H1 (cell line): ENCODE data around the gene DGKZ. TPM values are rescaled to one million over a fixed set of nuclear protein-coding genes. Genes with fewer than 3 reads are reported as not detected.

ENCODE experiments used
- CTCF ChIA-PET: fragments of 300-600 bp; sonication (Branson Sonifier 250); formaldehyde crosslinking; loops from one replicate; lab custom pipeline; 2021; ENCODE audit not compliant: partially characterized antibody; lab: Charles Lee
- POLR2A ChIA-PET: fragments of 300-600 bp; sonication (Branson Sonifier 250); formaldehyde crosslinking; loops from one replicate; lab custom pipeline; 2021; ENCODE audit warnings: inconsistent platforms; ENCODE audit not compliant: partially characterized antibody; lab: Charles Lee
- DNase-seq, 2 experiments: peaks; one replicate each; pipeline versions ENCODE4 v3.0.0 to v3.0.0-alpha.2; 2010 to 2022; ENCODE audit warnings: low spot score in 2 of 2, low read depth in 1 of 2, mixed read lengths in 1 of 2
- FAIRE-seq: peaks from 2 replicates; lab custom pipeline; 2011; peaks lifted over from hg19 to GRCh38; lab: Jason Lieb, UNC
- H2AFZ ChIP-seq: 2 replicates; pipeline ENCODE4 v1.8.1; 2012; ENCODE audit warnings: low read length, inconsistent platforms
- H2AK5ac ChIP-seq: 2 replicates; pipeline ENCODE4 v1.6.1; 2013; ENCODE audit warnings: low read depth, low read length
- H2BK120ac ChIP-seq: replicated peaks from 2 replicates; pipeline ENCODE3; 2013; ENCODE audit warnings: low read depth, low read length, inconsistent platforms
- H2BK12ac ChIP-seq: 2 replicates; pipeline ENCODE4 v1.6.1; 2013; ENCODE audit warnings: low read depth, low read length
- H2BK15ac ChIP-seq: 2 replicates; pipeline ENCODE4 v1.6.1; 2013; ENCODE audit warnings: low read length
- H2BK20ac ChIP-seq: 2 replicates; pipeline ENCODE4 v1.6.1; 2013; ENCODE audit warnings: low read length
- H2BK5ac ChIP-seq: 2 replicates; pipeline ENCODE4 v1.6.1; 2013; ENCODE audit warnings: low read depth, low read length
- H3K14ac ChIP-seq: 2 replicates; pipeline ENCODE4 v1.6.1; 2013; ENCODE audit warnings: inconsistent platforms; ENCODE audit not compliant: insufficient read length
- H3K18ac ChIP-seq: 2 replicates; pipeline ENCODE4 v1.6.1; 2013; ENCODE audit warnings: low read length; ENCODE audit errors: extremely low read depth
- H3K23ac ChIP-seq: 2 replicates; pipeline ENCODE4 v1.6.1; 2013; ENCODE audit warnings: inconsistent platforms; ENCODE audit not compliant: insufficient read length
- H3K23me2 ChIP-seq: 2 replicates; pipeline ENCODE4 v1.6.1; 2013; ENCODE audit warnings: low read depth, low read length
- H3K27ac ChIP-seq: 2 replicates; pipeline ENCODE4 v1.6.1; 2011; ENCODE audit warnings: low read depth, low read length, inconsistent platforms
- H3K27me3 ChIP-seq, 4 experiments: replicated peaks in 1 of 4; 1 replicate in 1 of 4; 2 replicates in 3 of 4; pipeline versions ENCODE4 v1.6.1 to v1.8.1; 2011 to 2013; ENCODE audit warnings: low read length in 3 of 4, mild to moderate bottlenecking in 3 of 4, inconsistent platforms in 2 of 4, mixed read lengths in 2 of 4, moderate library complexity in 1 of 4; ENCODE audit not compliant: control insufficient read depth in 3 of 4, insufficient read depth in 3 of 4; ENCODE audit errors: extremely low read depth in 1 of 4
- H3K36me3 ChIP-seq, 4 experiments: 2 replicates each; pipeline versions ENCODE4 v1.6.1 to v1.8.1; 2011 to 2013; ENCODE audit warnings: mild to moderate bottlenecking in 4 of 4, low read length in 3 of 4, moderate library complexity in 2 of 4, control low read depth in 1 of 4, inconsistent platforms in 1 of 4; ENCODE audit not compliant: insufficient read depth in 4 of 4, control insufficient read depth in 2 of 4
- H3K4ac ChIP-seq: replicated peaks from 2 replicates; pipeline ENCODE3; 2013; ENCODE audit warnings: low read length, low read depth, mixed read lengths, inconsistent platforms; ENCODE audit not compliant: insufficient read length
- H3K4me1 ChIP-seq, 4 experiments: replicated peaks in 1 of 4; 1 replicate in 1 of 4; 2 replicates in 3 of 4; pipeline versions ENCODE4 v1.6.1 to v1.8.1; 2011 to 2013; ENCODE audit warnings: low read length in 3 of 4, inconsistent platforms in 2 of 4, mixed read lengths in 1 of 4; ENCODE audit not compliant: insufficient read depth in 4 of 4, control insufficient read depth in 3 of 4
- H3K4me2 ChIP-seq, 2 experiments: 2 replicates each; pipeline versions ENCODE4 v1.6.1 to v1.8.1; 2011 to 2013; ENCODE audit warnings: low read depth in 2 of 2, low read length in 2 of 2, control low read depth in 1 of 2, inconsistent platforms in 1 of 2, mild to moderate bottlenecking in 1 of 2; ENCODE audit not compliant: insufficient read depth in 1 of 2
- H3K4me3 ChIP-seq, 4 experiments: fragments of 200-600, 300-600 bp in 1 of 4; sonication (generic), shearing (Covaris generic), sonication (Bioruptor Twin) in 1 of 4; 2 replicates each; pipeline versions ENCODE4 v1.5.1 to v1.8.1; 2011 to 2016; ENCODE audit warnings: low read length in 4 of 4, low read depth in 3 of 4, control low read depth in 2 of 4, inconsistent platforms in 2 of 4, mild to moderate bottlenecking in 2 of 4, mixed read lengths in 1 of 4, moderate library complexity in 1 of 4; ENCODE audit not compliant: insufficient read depth in 2 of 4; ENCODE audit errors: extremely low read depth in 1 of 4
- H3K56ac ChIP-seq: replicated peaks from 2 replicates; pipeline ENCODE3; 2013; ENCODE audit warnings: low read depth, mild to moderate bottlenecking, mixed read lengths, low read length, inconsistent platforms; ENCODE audit not compliant: insufficient read length
- H3K79me1 ChIP-seq: 2 replicates; pipeline ENCODE4 v1.6.1; 2013; ENCODE audit warnings: low read depth, low read length, control low read depth
- H3K79me2 ChIP-seq, 2 experiments: 2 replicates each; pipeline versions ENCODE4 v1.6.1 to v1.8.1; 2012 to 2013; ENCODE audit warnings: low read length in 2 of 2, mild to moderate bottlenecking in 2 of 2, inconsistent platforms in 1 of 2; ENCODE audit not compliant: insufficient read depth in 2 of 2, control insufficient read depth in 1 of 2
- H3K9ac ChIP-seq, 4 experiments: replicated peaks in 1 of 4; 1 replicate in 1 of 4; 2 replicates in 3 of 4; pipeline versions ENCODE4 v1.6.1 to v1.8.1; 2011 to 2013; ENCODE audit warnings: low read depth in 3 of 4, low read length in 3 of 4, control low read depth in 2 of 4, mild to moderate bottlenecking in 2 of 4, moderate library complexity in 2 of 4, inconsistent platforms in 1 of 4; ENCODE audit errors: extremely low read depth in 1 of 4
- H3K9me3 ChIP-seq, 2 experiments: 2 replicates each; pipeline versions ENCODE4 v1.6.1 to v1.8.1; 2012 to 2013; ENCODE audit warnings: mild to moderate bottlenecking in 2 of 2, moderate library complexity in 2 of 2, control low read depth in 1 of 2, inconsistent platforms in 1 of 2, low read depth in 1 of 2, low read length in 1 of 2, mixed read lengths in 1 of 2; ENCODE audit not compliant: insufficient read depth in 2 of 2
- H4K20me1 ChIP-seq, 2 experiments: replicated peaks in 1 of 2; 2 replicates each; pipeline versions ENCODE3 to v1.8.1; 2011 to 2013; ENCODE audit warnings: inconsistent platforms in 2 of 2, low read length in 2 of 2, mild to moderate bottlenecking in 1 of 2; ENCODE audit not compliant: insufficient read depth in 2 of 2, control insufficient read depth in 1 of 2
- H4K5ac ChIP-seq: 2 replicates; pipeline ENCODE4 v1.6.1; 2013; ENCODE audit warnings: low read length, low read depth, mixed read lengths, inconsistent platforms; ENCODE audit not compliant: insufficient read length
- H4K8ac ChIP-seq: 2 replicates; pipeline ENCODE4 v1.8.0; 2013; ENCODE audit warnings: mild to moderate bottlenecking, moderate library complexity, low read length, inconsistent platforms; ENCODE audit not compliant: insufficient read depth; ENCODE audit errors: extremely low read depth
- H4K91ac ChIP-seq: replicated peaks from 2 replicates; pipeline ENCODE3; 2013; ENCODE audit warnings: low read length, mixed read lengths, inconsistent platforms; ENCODE audit not compliant: insufficient read length
- ASH2L ChIP-seq: fragments of 200-600, 300-600 bp; sonication (generic); IDR thresholded peaks from one replicate; pipeline ENCODE4 v1.7.1; 2017; ENCODE audit warnings: low read length
- CHD2 ChIP-seq: IDR thresholded peaks from 2 replicates; pipeline ENCODE4 v1.6.1; 2012; ENCODE audit warnings: low read length, improper control_type of control experiment
- EGR1 ChIP-seq: IDR thresholded peaks from 2 replicates; pipeline ENCODE4 v1.6.1; 2011; ENCODE audit warnings: low read depth, low read length, borderline replicate concordance
- EP300 ChIP-seq, 2 experiments: IDR thresholded peaks; 1 replicate in 1 of 2; 2 replicates in 1 of 2; pipeline ENCODE4 v1.6.1; 2011 to 2012; ENCODE audit warnings: low read depth in 2 of 2, low read length in 2 of 2, mild to moderate bottlenecking in 2 of 2, borderline replicate concordance in 1 of 2, inconsistent platforms in 1 of 2, moderate library complexity in 1 of 2
- HDAC6 ChIP-seq: IDR thresholded peaks from one replicate; pipeline ENCODE4 v1.7.1; 2012; ENCODE audit warnings: low read depth, mild to moderate bottlenecking, inconsistent platforms, low read length, moderate library complexity
- JUN ChIP-seq: IDR thresholded peaks from 2 replicates; pipeline ENCODE4 v1.6.1; 2011; ENCODE audit warnings: low read depth, mild to moderate bottlenecking, improper control_type of control experiment, low read length
- KDM5A ChIP-seq: fragments of 200-600 bp; IDR thresholded peaks from 2 replicates; pipeline ENCODE4 v1.7.1; 2012; ENCODE audit warnings: mild to moderate bottlenecking, low read length, inconsistent platforms, mixed read lengths
- SIX5 ChIP-seq: IDR thresholded peaks from 2 replicates; pipeline ENCODE4 v1.6.1; 2011; ENCODE audit warnings: mild to moderate bottlenecking, low read depth, low read length
- TAF7 ChIP-seq: optimal IDR thresholded peaks from 2 replicates; pipeline ENCODE3; 2011; ENCODE audit warnings: low read depth, mild to moderate bottlenecking, inconsistent platforms, low read length, moderate library complexity, borderline replicate concordance
- YY1 ChIP-seq: IDR thresholded peaks from 2 replicates; pipeline ENCODE4 v1.6.1; 2011; ENCODE audit warnings: low read depth, mild to moderate bottlenecking, low read length
- ZNF274 ChIP-seq: IDR thresholded peaks from 2 replicates; pipeline ENCODE4 v1.7.0; 2012; ENCODE audit warnings: low read length, borderline replicate concordance; ENCODE audit errors: extremely low read depth
- WGBS, 2 experiments: shearing (Covaris generic) in 1 of 2; methylation state at CpG; one replicate each; pipeline versions ENCODE4 v1.1.6 to v1.1.7; 2013 to 2015; ENCODE audit warnings: low lambda C conversion rate in 2 of 2, mixed read lengths in 2 of 2, inconsistent platforms in 1 of 2, low coverage in 1 of 2, missing lambda C conversion rate in 1 of 2; ENCODE audit not compliant: insufficient replicate concordance in 2 of 2, insufficient coverage in 1 of 2, insufficient read length in 1 of 2; ENCODE audit errors: extremely low coverage in 1 of 2, missing lambda C conversion rate in 1 of 2; 5-methylcytosine and 5-hydroxymethylcytosine counted together
- polyA plus RNA-seq, 7 experiments: library from polyadenylated mRNA; depleted of rRNA in 3 of 7; stranded (reverse) in 5 of 7; unstranded in 2 of 7; fragments of >200 nt in 5 of 7; fragments of 200-250 nt in 2 of 7; gene quantifications; 1 replicate in 5 of 7; 2 replicates in 1 of 7; 4 replicates in 1 of 7; pipeline versions ENCODE4 v1.2.1 to v1.2.3, GENCODE V29; 2011 to 2013; ENCODE audit warnings: missing spikeins in 2 of 7, mixed read lengths in 2 of 7
- total RNA-seq: library from RNA; stranded (reverse); fragmentation: NEBNext Ultra II Directional; extraction: Animal tissue kit (Norgen Biotek cat#: 25700); gene quantifications from 2 replicates; pipeline ENCODE4 v1.2.1, GENCODE V29; 2021
- TF ChIP-seq, protein P1 (sequence below): IDR thresholded peaks from 2 replicates; pipeline ENCODE4 v1.6.1; 2011; ENCODE audit warnings: low read depth, mild to moderate bottlenecking, low read length; ENCODE audit not compliant: insufficient read depth
- TF ChIP-seq, protein P2 (sequence below): IDR thresholded peaks from 2 replicates; pipeline ENCODE4 v1.6.1; 2012; ENCODE audit warnings: inconsistent platforms

Gene DGKZ
- total and polyA plus RNA-seq, 2 of the 8 experiments (the other 6 are each of a cell fraction or from before 2014, with no cell fraction given), result 84.4 to 184 TPM

- Histone ChIP-seq H4K20me1 (peaks cover 9 to 37% of the 10 kb centered on the region in 2 experiments), H4K8ac (peak overlapping the region; percentile 9; the same call in 1 of the 2 replicates), H2BK20ac (no peak overlapping the region), H2BK5ac (peak overlapping the region; percentile 35; the same call in 1 of the 2 replicates), H3K4ac (no peak overlapping the region), H2BK12ac (no peak overlapping the region), H2AFZ (no peak overlapping the region), H3K14ac (no peak overlapping the region), H3K27ac (no peak overlapping the region), H3K4me1 (peaks cover 0 to 21% (median 14%) of the 10 kb centered on the region in 4 experiments; a peak in 6 of 7 replicates), H2BK15ac (no peak overlapping the region), H3K79me1 (peaks cover 29% of the 10 kb centered on the region), H3K4me2 (no peak overlapping the region), H3K36me3 (no peaks in the 10 kb centered on the region), H4K91ac (no peak overlapping the region), H3K23ac (no peak overlapping the region), H4K5ac (no peak overlapping the region), H3K4me3 (no peak overlapping the region), H3K9me3 (no peaks in the 10 kb centered on the region), H2AK5ac (no peak overlapping the region), H3K27me3 (no peaks in the 10 kb centered on the region), H3K56ac (no peak overlapping the region), H3K9ac (no peak overlapping the region), H3K79me2 (peaks cover 0 to 77% of the 10 kb centered on the region in 2 experiments; a peak in 2 of 4 replicates), H2BK120ac (no peak overlapping the region), H3K23me2 (no peaks in the 10 kb centered on the region), H3K18ac (no peak overlapping the region)
- ChIA-PET POLR2A (interaction anchor here (0.6 to 7.8 kb wide), 7 partner anchors 10 to 66 kb away, joined by 3 to 69 read pairs (median 4); partner anchors contain the start of genes DGKZ and MDK), CTCF (interaction anchor here (0.6 to 44.5 kb wide), 9 partner anchors 1 to 289 kb away, joined by 3 to 1004 read pairs (median 5); partner anchors contain the start of genes DGKZ and MDK)
- no peak for FAIRE-seq
- 95% methylated on average over 7 of the region's 7 CpGs; no CpG with 5 or more reads in 1 of the 2 experiments for WGBS, 2 experiments
- DNase-seq, result no peak
- TF ChIP-seq, protein P1, sequence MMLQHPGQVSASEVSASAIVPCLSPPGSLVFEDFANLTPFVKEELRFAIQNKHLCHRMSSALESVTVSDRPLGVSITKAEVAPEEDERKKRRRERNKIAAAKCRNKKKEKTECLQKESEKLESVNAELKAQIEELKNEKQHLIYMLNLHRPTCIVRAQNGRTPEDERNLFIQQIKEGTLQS, result no peak
- TF ChIP-seq KDM5A (no peak), HDAC6 (no peak), JUN (no peak), ASH2L (no peak), CHD2 (no peak), ZNF274 (no peak), YY1 (no peak), TAF7 (no peak), EP300 (IDR thresholded peaks at IDR 0.05; ENCODE audit: borderline replicate concordance in 1 of 2, low read depth in 2 of 2, low read length in 2 of 2) (no peak), SIX5 (no peak), EGR1 (no peak)
- TF ChIP-seq, protein P2, sequence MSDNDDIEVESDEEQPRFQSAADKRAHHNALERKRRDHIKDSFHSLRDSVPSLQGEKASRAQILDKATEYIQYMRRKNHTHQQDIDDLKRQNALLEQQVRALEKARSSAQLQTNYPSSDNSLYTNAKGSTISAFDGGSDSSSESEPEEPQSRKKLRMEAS, result no peak
These were observed 13.6 kb downstream of the DGKZ start for GRCh38 chr11:46360878-46361277.
